Mammary epithelial cell (primary cell): ENCODE data around the gene NKAP.

Experiments
- CTCF ChIP-seq, 2 donors: IDR thresholded peaks in 1 of 2; conservative IDR thresholded peaks in 1 of 2; 2 replicates each; pipeline ENCODE4 v1.5.1; 2011 to 2012; ENCODE audit warnings: inconsistent platforms in 2 of 2, low read length in 2 of 2, mild to moderate bottlenecking in 2 of 2, control low read depth in 1 of 2, low read depth in 1 of 2; ENCODE audit not compliant: insufficient read depth in 1 of 2; ENCODE audit errors: extremely low read depth in 1 of 2
- EZH2 ChIP-seq: IDR thresholded peaks from 2 replicates; pipeline ENCODE4 v1.6.1; 2012; ENCODE audit warnings: low read length, inconsistent platforms, borderline replicate concordance

GRCh38 chrX:119871245-119871598 lies 72.3 kb downstream of the NKAP start:
- TF ChIP-seq CTCF (conservative IDR thresholded peaks at IDR 0.05 in 1 of 2, IDR thresholded peaks at IDR 0.05 in 1 of 2; ENCODE audit: extremely low read depth in 1 of 2, insufficient read depth in 1 of 2, low read depth in 1 of 2, low read length in 2 of 2) (no peak), EZH2 (no peak)
